HEK293T (cell line): ENCODE results near the gene MYRF.

Source experiments
- CTCF ChIA-PET: fragments of 350-600 bp; formaldehyde crosslinking; extraction: SDS; loops from one replicate; lab custom pipeline; 2021; ENCODE audit warnings: antibody characterized with exemption, inconsistent platforms; lab: Yijun Ruan, JAX
- POLR2A ChIA-PET: fragments of 350-600 bp; formaldehyde crosslinking; extraction: SDS; loops from one replicate; lab custom pipeline; 2020; ENCODE audit warnings: antibody characterized with exemption, inconsistent platforms; lab: Yijun Ruan, JAX
- DNase-seq: peaks from one replicate; pipeline ENCODE4 v3.0.0; 2012; ENCODE audit warnings: mixed read lengths; ENCODE audit errors: extremely low spot score
- ARNT ChIP-seq: fragments of 450-650 bp; IDR thresholded peaks from 2 replicates; pipeline ENCODE4 v1.6.1; 2017; ENCODE audit warnings: mild to moderate bottlenecking
- BHLHE40 ChIP-seq: fragments of 450-650 bp; IDR thresholded peaks from 2 replicates; pipeline ENCODE4 v1.6.1; 2016; ENCODE audit warnings: mild to moderate bottlenecking, moderate library complexity, borderline replicate concordance
- CTBP1 ChIP-seq: fragments of 450-650 bp; IDR thresholded peaks from 2 replicates; pipeline ENCODE4 v1.6.1; 2016; ENCODE audit warnings: borderline replicate concordance
- ELF4 ChIP-seq: fragments of 450-650 bp; IDR thresholded peaks from 2 replicates; pipeline ENCODE4 v1.6.1; 2017; ENCODE audit warnings: antibody characterized with exemption
- FOXA1 ChIP-seq: fragments of 450-650 bp; IDR thresholded peaks from 2 replicates; pipeline ENCODE4 v1.6.1; 2016; ENCODE audit warnings: mild to moderate bottlenecking
- FOXK2 ChIP-seq: fragments of 450-650 bp; IDR thresholded peaks from 2 replicates; pipeline ENCODE4 v1.6.1; 2016; ENCODE audit warnings: mild to moderate bottlenecking
- FOXM1 ChIP-seq: fragments of 450-650 bp; IDR thresholded peaks from 2 replicates; pipeline ENCODE4 v1.6.1; 2017; ENCODE audit warnings: mild to moderate bottlenecking, borderline replicate concordance
- HDGF ChIP-seq: fragments of 450-650 bp; IDR thresholded peaks from 2 replicates; pipeline ENCODE4 v1.6.1; 2017; ENCODE audit warnings: antibody characterized with exemption, borderline replicate concordance
- L3MBTL2 ChIP-seq: fragments of 450-650 bp; conservative IDR thresholded peaks from 2 replicates; pipeline ENCODE4 v1.6.1; 2016; ENCODE audit warnings: mild to moderate bottlenecking
- LEF1 ChIP-seq: fragments of 450-650 bp; IDR thresholded peaks from 2 replicates; pipeline ENCODE4 v1.6.1; 2017; ENCODE audit warnings: mild to moderate bottlenecking, borderline replicate concordance
- NFRKB ChIP-seq: fragments of 450-650 bp; IDR thresholded peaks from 2 replicates; pipeline ENCODE4 v1.6.1; 2016; ENCODE audit warnings: mild to moderate bottlenecking, moderate library complexity
- PKNOX1 ChIP-seq: fragments of 450-650 bp; IDR thresholded peaks from 2 replicates; pipeline ENCODE4 v1.6.1; 2016
- SP1 ChIP-seq: fragments of 450-650 bp; IDR thresholded peaks from 2 replicates; pipeline ENCODE4 v1.6.1; 2017
- SUZ12 ChIP-seq: fragments of 450-650 bp; IDR thresholded peaks from 2 replicates; pipeline ENCODE4 v1.6.1; 2016; ENCODE audit warnings: mild to moderate bottlenecking
- TARDBP ChIP-seq: fragments of 450-650 bp; IDR thresholded peaks from 2 replicates; pipeline ENCODE4 v1.6.1; 2016
- ZNF384 ChIP-seq: fragments of 450-650 bp; IDR thresholded peaks from 2 replicates; pipeline ENCODE4 v1.6.1; 2016

The MYRF gene

GRCh38 chr11:61769169-61769920 lies 16.9 kb downstream of the MYRF start:
- DNase-seq = no peak
- TF ChIP-seq SP1 (no peak), BHLHE40 (no peak), FOXK2 (no peak), CTBP1 (no peak), SUZ12 (no peak), FOXA1 (no peak), TARDBP (no peak), L3MBTL2 (no peak), LEF1 (no peak)
- POLR2A ChIA-PET = no interaction called here
- CTCF ChIA-PET = no interaction called here

GRCh38 chr11:61769946-61770683 lies 17.7 kb downstream of the MYRF start:
- POLR2A ChIA-PET = no interaction called here
- DNase-seq = no peak
- CTCF ChIA-PET = no interaction called here
- TF ChIP-seq FOXK2 (no peak), CTBP1 (no peak), HDGF (no peak), NFRKB (no peak), BHLHE40 (no peak), LEF1 (no peak), FOXA1 (no peak), SP1 (no peak), TARDBP (no peak), ZNF384 (no peak), SUZ12 (no peak), L3MBTL2 (no peak), FOXM1 (no peak), PKNOX1 (no peak), ELF4 (no peak), ARNT (no peak)

DNA sequence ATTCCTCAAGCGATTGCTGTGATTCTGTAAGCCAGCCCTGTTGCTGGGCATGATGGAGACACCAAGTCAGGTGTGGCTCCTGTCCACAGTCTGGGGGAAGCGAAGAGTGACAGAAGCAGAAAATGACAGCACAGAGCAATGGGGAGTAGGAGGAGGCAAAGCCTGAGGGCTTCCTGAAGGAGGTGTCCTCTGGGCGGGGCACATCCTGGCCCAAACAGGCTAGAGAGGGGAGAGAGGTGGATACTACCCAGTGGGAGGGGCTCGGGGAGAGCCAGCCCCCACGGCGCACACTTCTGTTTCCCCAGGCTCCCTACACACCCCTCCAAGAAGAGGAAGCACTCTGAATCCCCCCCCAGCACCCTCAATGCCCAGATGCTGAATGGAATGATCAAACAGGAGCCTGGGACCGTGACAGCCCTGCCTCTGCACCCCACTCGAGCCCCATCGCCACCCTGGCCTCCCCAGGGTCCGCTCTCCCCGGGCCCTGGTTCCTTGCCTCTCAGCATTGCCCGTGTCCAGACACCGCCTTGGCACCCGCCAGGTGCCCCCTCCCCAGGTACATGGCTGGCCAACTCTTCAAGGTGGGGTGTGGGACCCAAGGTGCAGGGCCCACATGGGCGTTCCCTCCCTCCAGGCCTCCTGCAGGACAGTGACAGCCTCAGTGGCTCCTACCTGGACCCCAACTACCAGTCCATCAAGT lies 18.9 kb downstream of the MYRF start:
- CTCF ChIA-PET = no interaction called here
- TF ChIP-seq PKNOX1 (no peak), ZNF384 (no peak), SP1 (no peak), LEF1 (no peak), HDGF (no peak), FOXA1 (no peak)
- POLR2A ChIA-PET = no interaction called here
- DNase-seq = no peak

GRCh38 chr11:61771985-61772455 lies 19.6 kb downstream of the MYRF start:
- DNase-seq = no peak
- ChIA-PET POLR2A (no interaction called here), CTCF (no interaction called here)
- no peak for TF ChIP-seq SUZ12
- TF ChIP-seq ARNT = no peak
- no peak for TF ChIP-seq NFRKB
- no peak for TF ChIP-seq FOXK2

DNA sequence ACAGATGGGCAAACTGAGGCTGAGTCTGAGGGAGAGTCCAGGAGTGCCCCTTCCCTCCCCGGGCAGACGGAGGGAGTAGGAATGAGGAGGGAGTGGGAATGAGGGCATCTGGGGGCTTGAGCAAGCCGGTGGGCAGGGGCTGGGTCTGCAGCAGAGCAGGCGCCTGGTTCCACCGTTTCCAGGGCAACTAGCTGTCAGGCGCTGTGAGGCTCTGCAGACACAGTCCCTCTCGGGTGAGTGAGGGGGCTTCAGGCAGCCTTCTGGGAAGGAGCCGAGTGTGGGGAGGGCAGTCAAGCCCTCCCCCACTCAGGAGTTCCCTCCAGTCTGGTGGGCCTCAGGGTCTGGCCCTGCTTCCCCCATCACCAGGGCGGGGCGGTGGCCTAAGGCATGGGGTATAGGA lies 20.9 kb downstream of the MYRF start:
- DNase-seq = no peak
- no peak for TF ChIP-seq FOXK2
- TF ChIP-seq FOXA1 = no peak
- CTCF ChIA-PET = no interaction called here
- POLR2A ChIA-PET = no interaction called here

GRCh38 chr11:61773809-61774208 lies 21.4 kb downstream of the MYRF start:
- ChIA-PET POLR2A (interaction anchor here (1.0 kb wide), 1 partner anchor 19 kb away, joined by 3 read pairs; the partner anchor contains the start of genes FEN1 and TMEM258), CTCF (no interaction called here)
- TF ChIP-seq FOXM1 = no peak
- TF ChIP-seq FOXK2 = no peak
- TF ChIP-seq FOXA1 = no peak
- TF ChIP-seq SUZ12 = no peak
- no peak for TF ChIP-seq L3MBTL2
- TF ChIP-seq ELF4 = no peak
- no peak for TF ChIP-seq SP1
- TF ChIP-seq BHLHE40 = no peak
- TF ChIP-seq PKNOX1 = no peak
- TF ChIP-seq NFRKB = no peak
- DNase-seq = no peak
